Common myeloid progenitor, CD34-positive (primary cell): ENCODE data around the gene HYAL1.

Experiments
- CTCF ChIA-PET: fragments of 350-600 bp; sonication (Branson Sonifier 250); formaldehyde crosslinking; loops from one replicate; lab custom pipeline; 2021; ENCODE audit warnings: antibody characterized with exemption; lab: Charles Lee
- POLR2A ChIA-PET: fragments of 350-600 bp; sonication (Branson Sonifier 250); formaldehyde crosslinking; loops from one replicate; lab custom pipeline; 2021; ENCODE audit warnings: antibody characterized with exemption; lab: Charles Lee
- DNase-seq, 3 donors: peaks; one replicate each; pipeline versions ENCODE4 v3.0.0 to v3.0.0-alpha.2; 2013
- H3K27ac ChIP-seq, 2 experiments: 1 replicate in 1 of 2; 2 replicates in 1 of 2; pipeline ENCODE4 v1.7.0; 2013; ENCODE audit warnings: inconsistent platforms in 2 of 2, low read length in 2 of 2, mild to moderate bottlenecking in 2 of 2, low read depth in 1 of 2, moderate library complexity in 1 of 2; ENCODE audit not compliant: severe bottlenecking in 2 of 2, insufficient read depth in 1 of 2, poor library complexity in 1 of 2
- H3K27me3 ChIP-seq, 5 experiments: replicated peaks in 2 of 5; 1 replicate in 3 of 5; 2 replicates in 2 of 5; pipeline versions ENCODE4 v1.6.1 to v1.7.0; 2013; ENCODE audit warnings: low read length in 4 of 5, mild to moderate bottlenecking in 2 of 5, moderate library complexity in 2 of 5, inconsistent platforms in 1 of 5; ENCODE audit not compliant: insufficient read depth in 5 of 5, control insufficient read depth in 4 of 5
- H3K36me3 ChIP-seq, 4 experiments: 1 replicate in 2 of 4; 2 replicates in 2 of 4; pipeline versions ENCODE4 v1.6.1 to v1.7.0; 2013; ENCODE audit warnings: low read length in 3 of 4, control low read depth in 1 of 4, mild to moderate bottlenecking in 1 of 4; ENCODE audit not compliant: control insufficient read depth in 4 of 4, insufficient read depth in 4 of 4
- H3K4me1 ChIP-seq, 4 experiments: 1 replicate in 3 of 4; 2 replicates in 1 of 4; pipeline versions ENCODE4 v1.6.1 to v1.7.1; 2013; ENCODE audit warnings: low read length in 3 of 4, mild to moderate bottlenecking in 3 of 4, control low read depth in 1 of 4, inconsistent platforms in 1 of 4, moderate library complexity in 1 of 4; ENCODE audit not compliant: control insufficient read depth in 4 of 4, insufficient read depth in 4 of 4; ENCODE audit errors: control extremely low read depth in 1 of 4
- H3K4me3 ChIP-seq, 7 experiments: 1 replicate in 4 of 7; 2 replicates in 3 of 7; pipeline versions ENCODE4 v1.5.1 to v1.7.0; 2013; ENCODE audit warnings: mild to moderate bottlenecking in 7 of 7, low read length in 6 of 7, moderate library complexity in 6 of 7, inconsistent platforms in 2 of 7, low read depth in 2 of 7, control low read depth in 1 of 7; ENCODE audit not compliant: insufficient read depth in 4 of 7, control insufficient read depth in 1 of 7; ENCODE audit errors: extremely low read depth in 1 of 7
- H3K9me3 ChIP-seq, 5 experiments: 1 replicate in 4 of 5; 2 replicates in 1 of 5; pipeline versions ENCODE4 v1.6.1 to v1.7.1; 2013; ENCODE audit warnings: low read length in 4 of 5, mild to moderate bottlenecking in 2 of 5, inconsistent platforms in 1 of 5, low read depth in 1 of 5, moderate library complexity in 1 of 5; ENCODE audit not compliant: control insufficient read depth in 4 of 5, insufficient read depth in 2 of 5; ENCODE audit errors: control extremely low read depth in 1 of 5
- WGBS: methylation state at CpG from one replicate; pipeline ENCODE4 v1.1.5; 2013; ENCODE audit not compliant: insufficient coverage; 5-methylcytosine and 5-hydroxymethylcytosine counted together

HYAL1 gene

DNA sequence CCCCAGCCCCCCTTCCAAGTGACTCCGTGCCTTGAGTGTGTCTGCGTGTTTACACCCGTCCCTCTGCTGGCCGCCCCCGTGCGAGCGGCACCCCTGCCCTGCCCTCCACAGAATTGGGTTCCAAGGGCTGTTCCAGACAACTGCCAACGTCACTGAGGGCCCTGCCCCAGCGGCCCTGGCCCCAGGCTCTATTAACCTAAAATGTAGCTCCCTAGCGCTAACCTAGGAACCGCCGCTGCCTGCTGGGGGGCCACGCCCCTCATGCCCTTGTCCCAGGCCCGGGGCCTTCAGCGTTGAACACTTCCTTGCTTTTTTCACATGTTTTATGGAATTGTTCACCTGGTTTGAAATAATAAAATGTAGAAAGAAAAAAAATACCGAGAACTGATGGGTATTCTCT is 44.4 kb downstream of the HYAL1 start:
- DNase-seq = peak in 1 of 3 donors; percentile 41
- H3K4me1 ChIP-seq = peaks cover 0 to 20% (median 18%) of the 10 kb centered on the region in 4 experiments
- H3K27ac ChIP-seq = no peak overlapping the region
- 95% methylated on average over 16 of the region's 16 CpGs for WGBS
- no peaks in the 10 kb centered on the region for H3K9me3 ChIP-seq
- ChIA-PET CTCF (interaction anchor here (0.9 to 72.5 kb wide), 8 partner anchors 9 to 90 kb away, joined by 3 to 1875 read pairs (median 6); partner anchors contain the start of genes GNAI2, GNAT1, HYAL2 and LSMEM2), POLR2A (no interaction called here)
- H3K27me3 ChIP-seq = no peaks in the 10 kb centered on the region
- no peak overlapping the region for H3K4me3 ChIP-seq
- H3K36me3 ChIP-seq = peaks cover 19 to 57% (median 36%) of the 10 kb centered on the region in 4 experiments

DNA sequence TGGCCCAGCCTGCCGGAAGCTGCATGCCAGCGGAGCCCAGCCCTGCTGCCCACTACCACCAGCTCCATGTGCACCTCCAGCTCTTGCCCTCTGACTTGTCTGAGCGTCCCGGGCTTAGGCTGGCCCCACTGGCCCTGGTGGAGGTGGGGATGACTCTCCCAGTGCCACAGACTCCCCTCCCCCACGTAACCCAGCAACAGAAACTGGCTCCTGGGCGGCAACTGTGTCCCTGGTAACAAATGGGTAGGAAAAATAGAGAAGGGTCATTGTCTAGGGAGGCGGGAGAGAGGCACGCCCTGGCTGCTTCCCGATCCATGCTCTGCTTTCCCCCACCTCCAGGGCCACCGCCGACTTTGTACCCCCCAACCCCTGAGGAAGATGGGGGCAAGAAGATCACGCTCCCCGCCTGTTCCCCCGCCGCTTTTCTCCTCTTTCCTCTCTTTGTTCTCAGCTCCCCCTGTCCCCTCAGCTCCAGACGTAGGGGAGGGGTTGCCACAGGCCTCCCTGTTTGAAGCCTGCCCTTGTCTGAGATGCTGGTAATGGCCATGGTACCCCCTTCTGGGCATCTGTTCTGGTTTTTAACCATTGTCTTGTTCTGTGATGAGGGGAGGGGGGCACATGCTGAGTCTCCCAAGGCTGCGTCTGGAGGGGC is 45.2 kb downstream of the HYAL1 start:
- Histone ChIP-seq H3K36me3 (peaks cover 19 to 64% (median 42%) of the 10 kb centered on the region in 4 experiments), H3K9me3 (no peaks in the 10 kb centered on the region), H3K27ac (no peak overlapping the region), H3K27me3 (no peaks in the 10 kb centered on the region), H3K4me1 (peaks cover 0 to 20% (median 18%) of the 10 kb centered on the region in 4 experiments), H3K4me3 (no peak overlapping the region)
- POLR2A ChIA-PET = no interaction called here
- CTCF ChIA-PET = interaction anchor here (0.6 to 72.5 kb wide), 5 partner anchors 9 to 100 kb away, joined by 3 to 1875 read pairs (median 97); partner anchors contain the start of genes GNAI2, GNAT1, LSMEM2 and SEMA3B
- DNase-seq = no peak
- WGBS = 90% methylated on average over 13 of the region's 17 CpGs

DNA sequence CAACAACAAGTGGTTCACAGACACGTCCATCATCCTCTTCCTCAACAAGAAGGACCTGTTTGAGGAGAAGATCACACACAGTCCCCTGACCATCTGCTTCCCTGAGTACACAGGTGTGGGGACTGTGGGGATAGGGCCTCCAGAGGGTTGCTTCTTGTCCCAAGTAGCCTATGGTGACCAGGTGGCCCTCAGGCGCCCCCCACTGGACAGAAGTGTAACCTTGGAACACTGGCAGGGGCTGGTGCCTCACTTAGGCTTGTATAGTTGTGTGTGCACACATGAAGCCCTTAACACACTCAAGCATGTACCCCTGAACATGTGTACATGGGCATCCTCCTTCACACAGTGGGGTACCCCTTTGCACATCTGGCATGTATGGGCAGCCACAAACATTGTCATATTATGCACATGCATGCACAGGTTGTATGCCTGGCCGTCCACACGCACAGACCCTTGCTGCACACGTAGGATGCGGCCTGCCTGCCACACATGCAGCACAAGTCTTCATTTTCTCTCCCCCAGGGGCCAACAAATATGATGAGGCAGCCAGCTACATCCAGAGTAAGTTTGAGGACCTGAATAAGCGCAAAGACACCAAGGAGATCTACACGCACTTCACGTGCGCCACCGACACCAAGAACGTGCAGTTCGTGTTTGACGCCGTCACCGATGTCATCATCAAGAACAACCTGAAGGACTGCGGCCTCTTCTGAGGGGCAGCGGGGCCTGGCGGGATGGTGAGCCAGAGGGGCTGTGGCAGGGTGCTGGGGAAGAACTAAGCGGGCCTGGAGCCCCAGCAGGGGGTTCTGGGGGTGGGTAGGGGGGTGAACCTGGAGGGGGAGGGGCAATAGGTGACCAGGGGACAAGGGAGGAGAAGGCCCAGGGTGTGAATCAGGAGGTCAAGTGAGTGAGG is 46.1 kb downstream of the HYAL1 start:
- CTCF ChIA-PET = interaction anchor here (10.1 to 72.5 kb wide), 3 partner anchors 8 to 65 kb away, joined by 97 to 1875 read pairs (median 1875); partner anchors contain the start of genes GNAI2, GNAT1, LSMEM2 and SEMA3B
- POLR2A ChIA-PET = interaction anchor here (0.5 to 1.6 kb wide), 3 partner anchors 11 to 49 kb away, joined by 3 to 5 read pairs (median 4); no protein-coding TSS in a partner anchor
- Histone ChIP-seq H3K9me3 (no peaks in the 10 kb centered on the region), H3K27ac (no peak overlapping the region), H3K27me3 (no peaks in the 10 kb centered on the region), H3K36me3 (peaks cover 19 to 73% (median 47%) of the 10 kb centered on the region in 4 experiments), H3K4me3 (no peak overlapping the region), H3K4me1 (peaks cover 0 to 22% (median 18%) of the 10 kb centered on the region in 4 experiments)
- peak in 1 of 3 donors; percentile 52 for DNase-seq
- WGBS = 92% methylated on average over 19 of the region's 20 CpGs

DNA sequence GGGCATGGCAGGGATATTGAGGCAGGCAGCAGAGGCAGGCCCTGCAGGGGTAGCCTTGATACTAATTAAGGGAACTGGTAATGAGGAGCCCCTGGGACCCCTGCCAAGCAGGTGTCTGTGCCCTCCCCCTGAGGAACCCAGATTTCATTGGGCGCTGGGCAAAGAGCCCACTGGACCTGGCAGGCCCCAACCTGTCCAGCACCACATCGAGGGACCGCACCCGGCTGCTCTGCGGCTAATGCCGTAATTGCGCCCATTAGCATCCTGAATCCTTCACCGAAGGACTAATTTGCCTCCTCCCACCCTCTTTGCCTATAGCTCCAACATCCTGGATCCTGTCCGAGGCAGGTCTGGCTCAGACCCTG is 48.1 kb downstream of the HYAL1 start:
- peak overlapping the region in 1 of 2 experiments; percentile 52 for H3K27ac ChIP-seq
- no peak overlapping the region for H3K4me3 ChIP-seq
- H3K27me3 ChIP-seq = no peaks in the 10 kb centered on the region
- CTCF ChIA-PET = interaction anchor here (10.1 to 72.5 kb wide), 3 partner anchors 6 to 63 kb away, joined by 97 to 1875 read pairs (median 1875); partner anchors contain the start of genes GNAI2, GNAT1, LSMEM2 and SEMA3B
- no peak for DNase-seq
- POLR2A ChIA-PET = no interaction called here
- H3K36me3 ChIP-seq = peaks cover 24 to 89% (median 58%) of the 10 kb centered on the region in 4 experiments
- no peaks in the 10 kb centered on the region for H3K9me3 ChIP-seq
- H3K4me1 ChIP-seq = peaks cover 0 to 13% (median 9%) of the 10 kb centered on the region in 4 experiments
- 98% methylated on average over 8 of the region's 9 CpGs for WGBS

DNA sequence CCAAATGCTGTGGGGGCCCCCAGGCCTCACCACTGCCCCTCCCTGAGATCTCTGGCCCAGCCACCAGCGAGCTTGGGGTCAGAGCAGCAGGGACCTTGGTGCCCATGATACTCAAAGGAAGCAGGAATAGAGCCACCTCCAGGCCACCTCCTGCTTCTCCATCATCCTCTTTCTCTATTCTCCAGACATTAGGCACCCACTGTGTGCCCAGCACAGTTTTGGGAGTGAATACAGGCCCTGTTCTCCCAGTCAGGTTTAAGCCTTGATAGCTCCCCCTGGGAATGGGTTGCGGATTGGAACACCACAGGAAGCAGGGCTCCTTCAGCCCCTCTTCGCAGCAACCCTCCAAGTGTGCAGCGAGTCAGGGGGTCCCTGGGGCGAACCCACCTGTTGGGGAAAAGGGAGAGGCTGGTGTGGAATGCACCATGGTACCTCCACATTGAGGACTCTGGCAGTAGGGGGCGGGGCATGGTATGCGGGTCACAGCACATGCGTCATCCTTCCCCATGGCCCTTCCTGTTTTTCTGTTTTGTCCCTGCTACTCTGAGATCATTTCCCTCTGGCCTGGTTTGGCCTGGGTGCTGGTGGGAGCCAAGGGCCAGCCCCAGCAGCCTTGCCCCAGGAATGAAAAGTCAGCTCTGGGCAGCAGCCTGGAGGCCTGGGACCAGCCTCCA is 48.7 kb downstream of the HYAL1 start:
- peaks cover 0 to 12% (median 9%) of the 10 kb centered on the region in 4 experiments for H3K4me1 ChIP-seq
- POLR2A ChIA-PET = no interaction called here

DNA sequence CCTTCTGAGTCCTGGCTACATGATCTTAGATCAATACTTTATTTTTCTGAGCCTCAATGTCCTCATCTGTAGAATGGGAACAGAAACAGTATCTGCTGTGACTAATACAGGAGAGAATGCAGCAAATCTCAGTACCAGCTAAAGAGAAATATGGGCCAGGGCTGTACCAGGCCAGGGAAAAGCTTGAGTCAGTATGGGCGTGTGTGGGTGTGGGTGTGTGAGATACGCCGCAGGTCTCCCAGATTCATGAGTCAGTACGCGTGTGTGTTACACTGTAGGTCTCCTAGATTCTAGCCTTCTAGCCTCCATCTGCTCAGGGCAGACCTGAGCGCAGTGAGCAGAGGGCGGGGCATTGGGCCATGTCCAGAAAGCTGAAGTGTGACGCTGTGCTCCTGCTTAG is 52.2 kb downstream of the HYAL1 start:
- Histone ChIP-seq H3K27ac (no peak overlapping the region), H3K4me3 (no peak overlapping the region), H3K4me1 (peaks cover 9 to 44% (median 35%) of the 10 kb centered on the region in 4 experiments), H3K27me3 (no peaks in the 10 kb centered on the region), H3K9me3 (no peaks in the 10 kb centered on the region), H3K36me3 (peaks cover 6 to 87% (median 48%) of the 10 kb centered on the region in 4 experiments)
- POLR2A ChIA-PET = no interaction called here
- 100% methylated on average over 3 of the region's 8 CpGs for WGBS
- CTCF ChIA-PET = interaction anchor here (10.1 to 72.5 kb wide), 3 partner anchors 2 to 59 kb away, joined by 97 to 1875 read pairs (median 1875); partner anchors contain the start of genes GNAI2, GNAT1, LSMEM2 and SEMA3B
- no peak for DNase-seq

More for the DNA sequence above, 48.7 kb downstream of the HYAL1 start:
- H3K27me3 ChIP-seq = no peaks in the 10 kb centered on the region
- WGBS = 88% methylated on average over 8 of the region's 8 CpGs
- peak in 1 of 3 donors; percentile 49 for DNase-seq
- no peak overlapping the region for H3K4me3 ChIP-seq
- peaks cover 24 to 93% (median 59%) of the 10 kb centered on the region in 4 experiments for H3K36me3 ChIP-seq
- CTCF ChIA-PET = interaction anchor here (1.2 to 72.5 kb wide), 4 partner anchors 5 to 70 kb away, joined by 3 to 1875 read pairs (median 986); partner anchors contain the start of genes GNAI2, GNAT1, LSMEM2 and SEMA3B
- H3K27ac ChIP-seq = peak overlapping the region in 1 of 2 experiments; percentile 52
- H3K9me3 ChIP-seq = no peaks in the 10 kb centered on the region
